SU-DHL-6 (cell line): ENCODE data around the gene MYO1D.

Source experiments
- EZH2phosphoT487 ChIP-seq: fragments of 200-600 bp; sonication (generic), shearing (Covaris generic); conservative IDR thresholded peaks from 2 replicates; pipeline ENCODE4 v1.6.1; 2018; ENCODE audit warnings: mild to moderate bottlenecking, antibody characterized with exemption, low read length, moderate library complexity, mixed read lengths
- TF ChIP-seq, protein P1 (sequence below): fragments of 200-600 bp; sonication (generic); IDR thresholded peaks from one replicate; pipeline ENCODE4 v1.5.1; 2017; ENCODE audit warnings: antibody characterized with exemption, mild to moderate bottlenecking, low read length, moderate library complexity; ENCODE audit not compliant: insufficient read depth, poor library complexity, severe bottlenecking

GRCh38 chr17:32689348-32689747, 187.6 kb downstream of the MYO1D start:
- TF ChIP-seq, protein P1, sequence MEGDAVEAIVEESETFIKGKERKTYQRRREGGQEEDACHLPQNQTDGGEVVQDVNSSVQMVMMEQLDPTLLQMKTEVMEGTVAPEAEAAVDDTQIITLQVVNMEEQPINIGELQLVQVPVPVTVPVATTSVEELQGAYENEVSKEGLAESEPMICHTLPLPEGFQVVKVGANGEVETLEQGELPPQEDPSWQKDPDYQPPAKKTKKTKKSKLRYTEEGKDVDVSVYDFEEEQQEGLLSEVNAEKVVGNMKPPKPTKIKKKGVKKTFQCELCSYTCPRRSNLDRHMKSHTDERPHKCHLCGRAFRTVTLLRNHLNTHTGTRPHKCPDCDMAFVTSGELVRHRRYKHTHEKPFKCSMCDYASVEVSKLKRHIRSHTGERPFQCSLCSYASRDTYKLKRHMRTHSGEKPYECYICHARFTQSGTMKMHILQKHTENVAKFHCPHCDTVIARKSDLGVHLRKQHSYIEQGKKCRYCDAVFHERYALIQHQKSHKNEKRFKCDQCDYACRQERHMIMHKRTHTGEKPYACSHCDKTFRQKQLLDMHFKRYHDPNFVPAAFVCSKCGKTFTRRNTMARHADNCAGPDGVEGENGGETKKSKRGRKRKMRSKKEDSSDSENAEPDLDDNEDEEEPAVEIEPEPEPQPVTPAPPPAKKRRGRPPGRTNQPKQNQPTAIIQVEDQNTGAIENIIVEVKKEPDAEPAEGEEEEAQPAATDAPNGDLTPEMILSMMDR = no peak
- no peak for TF ChIP-seq EZH2phosphoT487
